ENCODE data around the gene PPM1H.

The PPM1H gene

DNA sequence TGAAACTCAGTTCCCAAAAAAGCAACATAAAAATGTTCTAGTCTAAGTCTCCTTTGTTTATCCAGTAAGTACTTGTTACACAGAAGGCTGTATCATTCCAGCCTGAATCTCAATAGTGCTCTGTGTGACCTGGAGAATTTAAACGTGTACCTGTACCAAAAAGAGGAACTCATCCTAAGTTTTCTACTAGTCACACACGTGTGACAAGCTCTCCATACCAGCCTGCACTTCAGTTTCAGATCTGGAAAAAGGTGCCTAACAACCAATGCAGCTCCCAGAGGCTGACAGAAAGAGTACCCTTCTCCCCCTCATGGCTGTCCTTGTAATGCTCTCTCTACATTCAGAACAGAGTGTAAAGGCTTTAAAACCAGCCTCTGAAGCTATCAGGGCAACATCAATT lies 27.4 kb downstream of the PPM1H start:
- H4K8ac ChIP-seq (ENCODE audit: low read depth, low read length): no peak overlapping the region
- peaks cover 10% of the 10 kb centered on the region for H3K79me2 ChIP-seq (ENCODE audit: control insufficient read depth, insufficient read depth, low read length)
- no peak overlapping the region for H3K4me3 ChIP-seq (ENCODE audit: low read length)
- no peak overlapping the region for H3K23ac ChIP-seq (ENCODE audit: low read length)
- H3K18ac ChIP-seq (ENCODE audit: low read length): no peak overlapping the region
- DNase-seq: no peak
- no peak overlapping the region for H3K27ac ChIP-seq (ENCODE audit: low read depth, low read length)
- no CpG with 5 or more reads among the region's 2 CpGs for WGBS (ENCODE audit: extremely low coverage, insufficient coverage, low lambda C conversion rate)
- H3K4ac ChIP-seq (ENCODE audit: low read depth, low read length): no peak overlapping the region
- no peak overlapping the region for H3K9ac ChIP-seq (ENCODE audit: low read length)
- H2BK120ac ChIP-seq (ENCODE audit: low read depth, low read length): no peak overlapping the region
- no peak overlapping the region for H2BK5ac ChIP-seq (ENCODE audit: low read length)
- H3K56ac ChIP-seq (ENCODE audit: low read length): no peak overlapping the region
- H3K4me2 ChIP-seq (ENCODE audit: low read length): no peak overlapping the region
- no peak overlapping the region for H2AK5ac ChIP-seq (ENCODE audit: low read length)
- H4K5ac ChIP-seq (ENCODE audit: low read length): no peak overlapping the region
- H2BK15ac ChIP-seq (replicated peaks; ENCODE audit: low read depth): no peak overlapping the region
- H3K4me1 ChIP-seq (ENCODE audit: control insufficient read depth, low read depth, low read length): peaks cover 20% of the 10 kb centered on the region
- H3K27me3 ChIP-seq (ENCODE audit: insufficient read depth, low read length, poor library complexity): no peaks in the 10 kb centered on the region
- H3K36me3 ChIP-seq (ENCODE audit: control insufficient read depth, insufficient read depth, low read length): no peaks in the 10 kb centered on the region
- peaks cover 3% of the 10 kb centered on the region for H3K79me1 ChIP-seq (ENCODE audit: low read length)

DNA sequence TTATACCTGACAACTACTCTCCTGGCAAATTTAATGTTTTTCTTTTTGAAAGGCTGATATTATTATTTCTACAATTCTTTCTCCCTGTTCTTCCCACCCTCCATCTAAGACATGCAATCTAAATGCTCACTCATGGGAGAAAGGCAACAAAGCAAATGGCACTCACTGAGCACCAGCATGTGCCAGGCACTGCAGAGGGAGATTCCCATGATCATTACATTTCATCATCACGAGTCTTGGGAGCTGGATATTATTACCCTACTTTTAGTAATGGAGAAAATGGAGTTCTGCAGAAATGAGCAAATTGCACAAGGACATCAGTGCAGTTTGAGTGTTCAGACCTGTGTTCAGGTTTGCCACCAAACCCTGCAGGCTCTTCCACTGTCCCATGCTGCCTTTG lies 27.9 kb downstream of the PPM1H start:
- H2AK5ac ChIP-seq (ENCODE audit: low read length): no peak overlapping the region
- H4K8ac ChIP-seq (ENCODE audit: low read depth, low read length): no peak overlapping the region
- H3K4me2 ChIP-seq (ENCODE audit: low read length): no peak overlapping the region
- no peak overlapping the region for H4K5ac ChIP-seq (ENCODE audit: low read length)
- H3K4me1 ChIP-seq (ENCODE audit: control insufficient read depth, low read depth, low read length): peaks cover 18% of the 10 kb centered on the region
- H3K23ac ChIP-seq (ENCODE audit: low read length): no peak overlapping the region
- no peak overlapping the region for H3K56ac ChIP-seq (ENCODE audit: low read length)
- peaks cover 3% of the 10 kb centered on the region for H3K79me1 ChIP-seq (ENCODE audit: low read length)
- no peaks in the 10 kb centered on the region for H3K27me3 ChIP-seq (ENCODE audit: insufficient read depth, low read length, poor library complexity)
- H2BK5ac ChIP-seq (ENCODE audit: low read length): no peak overlapping the region
- no peak overlapping the region for H3K4ac ChIP-seq (ENCODE audit: low read depth, low read length)
- H3K18ac ChIP-seq (ENCODE audit: low read length): no peak overlapping the region
- no peak overlapping the region for H3K9ac ChIP-seq (ENCODE audit: low read length)
- no peaks in the 10 kb centered on the region for H3K36me3 ChIP-seq (ENCODE audit: control insufficient read depth, insufficient read depth, low read length)
- H3K4me3 ChIP-seq (ENCODE audit: low read length): no peak overlapping the region
- no CpG with 5 or more reads among the region's 1 CpG for WGBS (ENCODE audit: extremely low coverage, insufficient coverage, low lambda C conversion rate)
- peaks cover 12% of the 10 kb centered on the region for H3K79me2 ChIP-seq (ENCODE audit: control insufficient read depth, insufficient read depth, low read length)
- H3K27ac ChIP-seq (ENCODE audit: low read depth, low read length): no peak overlapping the region
- no peak for DNase-seq
- H2BK120ac ChIP-seq (ENCODE audit: low read depth, low read length): no peak overlapping the region
- H2BK15ac ChIP-seq (replicated peaks; ENCODE audit: low read depth): no peak overlapping the region

DNA sequence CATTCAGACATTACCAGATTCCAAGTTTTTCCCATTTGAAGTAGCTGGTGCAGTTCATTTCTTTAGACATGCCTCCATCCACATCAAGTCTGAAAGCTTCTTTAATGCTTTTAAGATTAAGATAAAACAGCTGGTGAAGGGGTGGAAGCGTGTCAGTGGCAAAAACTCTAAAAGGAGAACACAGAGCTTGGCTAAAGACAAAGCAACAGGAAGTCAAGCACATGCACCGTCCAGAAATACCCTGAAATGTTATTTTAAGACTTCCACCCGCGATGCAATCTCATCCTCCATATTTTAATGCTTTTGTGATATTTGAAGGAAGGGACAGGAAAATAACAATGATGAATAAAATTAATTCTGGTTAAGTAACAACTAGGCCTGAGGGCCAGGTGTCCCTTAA lies 31.8 kb downstream of the PPM1H start:
- Histone ChIP-seq H2BK5ac (ENCODE audit: low read length) (no peak overlapping the region), H3K4me2 (ENCODE audit: low read length) (no peak overlapping the region), H2BK15ac (replicated peaks; ENCODE audit: low read depth) (no peak overlapping the region), H3K9ac (ENCODE audit: low read length) (no peak overlapping the region), H3K27me3 (ENCODE audit: insufficient read depth, low read length, poor library complexity) (no peaks in the 10 kb centered on the region), H3K27ac (ENCODE audit: low read depth, low read length) (no peak overlapping the region), H2BK120ac (ENCODE audit: low read depth, low read length) (no peak overlapping the region), H3K56ac (ENCODE audit: low read length) (no peak overlapping the region), H3K18ac (ENCODE audit: low read length) (peak overlapping the region; percentile 84), H4K5ac (ENCODE audit: low read length) (no peak overlapping the region), H3K4me3 (ENCODE audit: low read length) (no peak overlapping the region), H2AK5ac (ENCODE audit: low read length) (no peak overlapping the region), H3K4me1 (ENCODE audit: control insufficient read depth, low read depth, low read length) (peaks cover 6% of the 10 kb centered on the region), H3K36me3 (ENCODE audit: control insufficient read depth, insufficient read depth, low read length) (no peaks in the 10 kb centered on the region), H3K4ac (ENCODE audit: low read depth, low read length) (no peak overlapping the region), H3K23ac (ENCODE audit: low read length) (no peak overlapping the region), H4K8ac (ENCODE audit: low read depth, low read length) (no peak overlapping the region), H3K79me1 (ENCODE audit: low read length) (peaks cover 1% of the 10 kb centered on the region), H3K79me2 (ENCODE audit: control insufficient read depth, insufficient read depth, low read length) (peaks cover 10% of the 10 kb centered on the region)
- no CpG with 5 or more reads among the region's 4 CpGs for WGBS (ENCODE audit: extremely low coverage, insufficient coverage, low lambda C conversion rate)
- no peak for DNase-seq

DNA sequence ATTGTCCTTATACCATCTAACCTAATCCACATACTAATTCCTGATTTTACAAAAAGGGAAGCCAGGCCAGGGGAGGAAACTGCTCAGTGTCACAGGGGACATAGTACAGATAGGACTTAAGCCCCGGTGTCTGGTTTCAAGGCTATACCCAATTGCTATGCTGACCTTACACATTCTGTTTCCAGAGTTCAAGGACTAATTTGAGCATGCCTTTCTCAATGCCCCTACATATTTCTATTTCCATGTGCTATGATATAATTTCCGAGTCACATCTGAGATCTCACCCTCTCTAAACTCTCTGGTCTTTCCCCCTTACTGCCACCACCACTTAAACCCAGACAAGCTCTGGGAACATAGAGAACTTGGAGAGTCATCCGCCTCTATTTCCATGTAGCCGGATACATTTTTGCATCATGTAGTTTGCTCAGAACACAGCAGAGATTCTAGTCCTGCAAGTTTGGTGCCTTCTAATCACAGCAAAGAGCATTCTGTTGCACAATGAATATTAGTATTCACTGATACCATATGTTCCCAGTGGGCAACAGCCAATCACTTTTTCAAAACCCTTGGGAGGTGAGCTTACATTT lies 34.2 kb downstream of the PPM1H start:
- H3K36me3 ChIP-seq (ENCODE audit: control insufficient read depth, insufficient read depth, low read length): no peaks in the 10 kb centered on the region
- H3K79me1 ChIP-seq (ENCODE audit: low read length): peaks cover 6% of the 10 kb centered on the region
- no peak overlapping the region for H4K8ac ChIP-seq (ENCODE audit: low read depth, low read length)
- no peak overlapping the region for H4K5ac ChIP-seq (ENCODE audit: low read length)
- H2AK5ac ChIP-seq (ENCODE audit: low read length): no peak overlapping the region
- no peak overlapping the region for H3K18ac ChIP-seq (ENCODE audit: low read length)
- H2BK120ac ChIP-seq (ENCODE audit: low read depth, low read length): no peak overlapping the region
- H3K4me3 ChIP-seq (ENCODE audit: low read length): no peak overlapping the region
- H3K4me1 ChIP-seq (ENCODE audit: control insufficient read depth, low read depth, low read length): peaks cover 6% of the 10 kb centered on the region
- no peak overlapping the region for H3K27ac ChIP-seq (ENCODE audit: low read depth, low read length)
- H3K4ac ChIP-seq (ENCODE audit: low read depth, low read length): no peak overlapping the region
- no peak overlapping the region for H3K9ac ChIP-seq (ENCODE audit: low read length)
- H3K27me3 ChIP-seq (ENCODE audit: insufficient read depth, low read length, poor library complexity): no peaks in the 10 kb centered on the region
- H3K79me2 ChIP-seq (ENCODE audit: control insufficient read depth, insufficient read depth, low read length): peaks cover 15% of the 10 kb centered on the region
- peak; percentile 37 for DNase-seq
- H2BK5ac ChIP-seq (ENCODE audit: low read length): no peak overlapping the region
- no peak overlapping the region for H3K23ac ChIP-seq (ENCODE audit: low read length)
- WGBS (ENCODE audit: extremely low coverage, insufficient coverage, low lambda C conversion rate): no CpG with 5 or more reads among the region's 4 CpGs
- no peak overlapping the region for H3K4me2 ChIP-seq (ENCODE audit: low read length)
- H3K56ac ChIP-seq (ENCODE audit: low read length): no peak overlapping the region
- H2BK15ac ChIP-seq (replicated peaks; ENCODE audit: low read depth): no peak overlapping the region

DNA sequence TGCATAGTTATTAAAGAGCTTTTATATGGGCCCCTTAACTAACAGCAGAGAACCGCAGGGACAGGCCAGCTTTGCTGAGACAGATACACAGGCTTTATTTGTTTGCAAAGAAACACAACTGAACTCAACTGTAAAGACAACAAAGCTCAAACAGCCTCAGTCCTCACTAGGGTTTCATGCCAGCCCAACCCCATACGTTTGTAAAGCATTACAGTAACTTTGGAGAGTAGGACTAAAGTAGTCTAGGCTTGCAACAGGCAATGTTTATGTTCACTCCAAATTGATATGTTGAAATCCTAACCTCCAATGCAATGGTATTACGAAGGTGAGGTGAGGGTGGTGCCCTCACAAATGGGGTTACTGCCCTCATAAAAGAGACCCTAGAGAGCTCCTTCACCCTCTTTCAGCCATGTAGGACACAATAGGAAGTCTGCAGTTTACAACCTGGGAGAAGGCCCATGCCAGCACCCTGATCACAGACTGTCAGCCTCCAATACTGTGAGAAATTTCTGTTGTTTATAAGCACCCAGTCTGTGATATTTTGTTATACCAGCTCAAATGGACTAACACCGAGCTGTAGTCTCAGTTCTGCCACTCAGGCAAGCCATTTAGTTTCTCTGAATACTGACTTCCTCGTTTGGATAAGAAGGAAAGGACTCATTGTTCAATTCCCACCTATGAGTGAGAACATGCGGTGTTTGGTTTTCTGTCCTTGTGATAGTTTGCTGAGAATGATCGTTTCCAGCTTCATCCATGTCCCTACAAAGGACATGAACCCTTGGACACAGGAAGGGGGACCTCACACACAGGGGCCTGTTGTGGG lies 35.2 kb downstream of the PPM1H start:
- peak overlapping the region; percentile 18 for H4K5ac ChIP-seq (ENCODE audit: low read length)
- H3K4me2 ChIP-seq (ENCODE audit: low read length): no peak overlapping the region
- no peaks in the 10 kb centered on the region for H3K36me3 ChIP-seq (ENCODE audit: control insufficient read depth, insufficient read depth, low read length)
- peak overlapping the region; percentile 45 for H3K18ac ChIP-seq (ENCODE audit: low read length)
- peaks cover 13% of the 10 kb centered on the region for H3K79me2 ChIP-seq (ENCODE audit: control insufficient read depth, insufficient read depth, low read length)
- H3K79me1 ChIP-seq (ENCODE audit: low read length): peaks cover 6% of the 10 kb centered on the region
- no peak overlapping the region for H3K4me3 ChIP-seq (ENCODE audit: low read length)
- peak overlapping the region; percentile 45 for H3K56ac ChIP-seq (ENCODE audit: low read length)
- H3K4me1 ChIP-seq (ENCODE audit: control insufficient read depth, low read depth, low read length): peaks cover 6% of the 10 kb centered on the region
- H3K27ac ChIP-seq (ENCODE audit: low read depth, low read length): no peak overlapping the region
- H3K23ac ChIP-seq (ENCODE audit: low read length): peak overlapping the region; percentile 4
- H2BK15ac ChIP-seq (replicated peaks; ENCODE audit: low read depth): no peak overlapping the region
- no CpG with 5 or more reads among the region's 7 CpGs for WGBS (ENCODE audit: extremely low coverage, insufficient coverage, low lambda C conversion rate)
- no peak overlapping the region for H2BK120ac ChIP-seq (ENCODE audit: low read depth, low read length)
- H2AK5ac ChIP-seq (ENCODE audit: low read length): no peak overlapping the region
- H2BK5ac ChIP-seq (ENCODE audit: low read length): no peak overlapping the region
- H4K8ac ChIP-seq (ENCODE audit: low read depth, low read length): no peak overlapping the region
- no peak overlapping the region for H3K4ac ChIP-seq (ENCODE audit: low read depth, low read length)
- H3K27me3 ChIP-seq (ENCODE audit: insufficient read depth, low read length, poor library complexity): no peaks in the 10 kb centered on the region
- H3K9ac ChIP-seq (ENCODE audit: low read length): no peak overlapping the region
- no peak for DNase-seq
